GM12892 (cell line): ENCODE measurements around the gene UTS2R.

Experiments used
- DNase-seq: peaks from one replicate; pipeline ENCODE4 v3.0.0; 2011; ENCODE audit not compliant: insufficient read length
- FAIRE-seq: peaks from 2 replicates; lab custom pipeline; 2011; peaks lifted over from hg19 to GRCh38; lab: Jason Lieb, UNC
- POLR2A ChIP-seq: IDR thresholded peaks from 2 replicates; pipeline ENCODE4 v1.6.1; 2011; ENCODE audit warnings: low read depth, low read length, control low read depth
- POLR2AphosphoS5 ChIP-seq: IDR thresholded peaks from 2 replicates; pipeline ENCODE4 v1.6.1; 2011; ENCODE audit warnings: low read depth, low read length, control low read depth
- TAF1 ChIP-seq: IDR thresholded peaks from 2 replicates; pipeline ENCODE4 v1.6.1; 2011; ENCODE audit warnings: low read depth, mild to moderate bottlenecking, control low read depth, low read length, borderline replicate concordance

Gene UTS2R

GRCh38 chr17:82384051-82384729, 12.6 kb downstream of the UTS2R start:
- TF ChIP-seq TAF1: no peak
- TF ChIP-seq POLR2AphosphoS5: no peak
- TF ChIP-seq POLR2A: no peak
- FAIRE-seq (no peak), DNase-seq (no peak)

- no peak for TF ChIP-seq TAF1
- TF ChIP-seq POLR2AphosphoS5: no peak
- TF ChIP-seq POLR2A: no peak
- no peak for FAIRE-seq
- DNase-seq: no peak
These were observed 13.3 kb downstream of the UTS2R start for GRCh38 chr17:82384730-82385481.

GRCh38 chr17:82385559-82386254, 14.1 kb downstream of the UTS2R start:
- FAIRE-seq: no peak
- TF ChIP-seq TAF1: no peak
- TF ChIP-seq POLR2AphosphoS5: no peak
- DNase-seq: no peak

GRCh38 chr17:82386255-82386831, 14.8 kb downstream of the UTS2R start:
- TF ChIP-seq POLR2AphosphoS5 (no peak), TAF1 (no peak), POLR2A (no peak)
- no peak for DNase-seq
- FAIRE-seq: no peak

- TF ChIP-seq POLR2A (no peak), POLR2AphosphoS5 (no peak), TAF1 (no peak)
- DNase-seq (no peak), FAIRE-seq (no peak)
These were observed 15.5 kb downstream of the UTS2R start for GRCh38 chr17:82386881-82387704.

- FAIRE-seq (no peak), DNase-seq (no peak)
- TF ChIP-seq POLR2AphosphoS5: no peak
- TF ChIP-seq TAF1: no peak
- TF ChIP-seq POLR2A: no peak
These were observed 16.1 kb downstream of the UTS2R start for GRCh38 chr17:82387705-82388106.

GRCh38 chr17:82388223-82388921, 16.8 kb downstream of the UTS2R start:
- FAIRE-seq (no peak), DNase-seq (no peak)
- TF ChIP-seq TAF1 (no peak), POLR2A (no peak), POLR2AphosphoS5 (no peak)

GRCh38 chr17:82388922-82389283, 17.3 kb downstream of the UTS2R start:
- TF ChIP-seq POLR2AphosphoS5 (no peak), TAF1 (no peak), POLR2A (no peak)
- DNase-seq: no peak
- FAIRE-seq: no peak

- FAIRE-seq (no peak), DNase-seq (no peak)
- no peak for TF ChIP-seq TAF1
- TF ChIP-seq POLR2A: no peak
These were observed 17.8 kb downstream of the UTS2R start for GRCh38 chr17:82389379-82389778.
